IPS DF 19.7 (cell line): Measurements from ENCODE around the gene DNAH12.
"Not testable (repeated sequence)": the region's sequence is repeated elsewhere in the genome, so short reads cannot be mapped to it uniquely, and the experiment has no call there.

Source experiments
- DNase-seq: peaks from one replicate; pipeline ENCODE4 v3.0.0-alpha.2; 2013; ENCODE audit warnings: low read depth, low spot score

The DNAH12 gene

DNA sequence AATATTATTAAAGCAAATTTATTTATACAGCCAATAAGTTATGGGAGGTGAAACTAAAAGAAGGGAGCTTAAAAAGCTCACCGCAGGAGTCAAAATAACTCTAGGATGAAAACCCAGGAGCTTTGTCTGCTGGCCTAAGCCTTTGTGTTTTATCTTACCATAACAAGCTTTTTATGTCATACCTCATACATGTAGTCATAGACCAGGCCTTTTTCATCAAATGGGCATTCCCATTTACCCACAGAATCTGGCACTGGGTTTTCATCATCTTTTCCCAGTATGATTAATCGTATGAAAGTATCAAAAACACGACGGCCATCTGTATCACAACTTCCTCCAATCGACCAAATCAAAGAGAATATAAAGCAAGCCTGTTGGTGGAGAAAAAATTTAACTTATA, 122.8 kb downstream of the DNAH12 start:
- DNase-seq, result no peak

DNA sequence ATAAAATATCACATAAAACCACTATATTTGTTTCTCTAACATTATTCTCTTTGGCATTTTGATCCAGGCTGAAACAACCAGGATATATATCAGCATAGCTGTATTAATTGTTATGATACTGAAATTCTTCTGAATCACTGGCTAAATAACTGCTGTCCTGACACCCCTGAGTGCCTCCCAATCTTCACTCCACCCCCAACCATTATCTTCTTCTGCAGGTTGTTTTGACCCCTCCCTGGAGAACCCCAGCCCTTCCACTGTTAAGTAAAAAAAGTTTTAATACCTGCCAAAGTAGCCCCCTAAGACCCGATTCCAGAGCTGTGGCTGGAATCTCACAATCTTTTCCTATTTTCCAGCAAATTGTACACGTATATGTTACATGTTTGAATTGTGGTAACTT, 124.1 kb downstream of the DNAH12 start:
- no peak for DNase-seq

DNA sequence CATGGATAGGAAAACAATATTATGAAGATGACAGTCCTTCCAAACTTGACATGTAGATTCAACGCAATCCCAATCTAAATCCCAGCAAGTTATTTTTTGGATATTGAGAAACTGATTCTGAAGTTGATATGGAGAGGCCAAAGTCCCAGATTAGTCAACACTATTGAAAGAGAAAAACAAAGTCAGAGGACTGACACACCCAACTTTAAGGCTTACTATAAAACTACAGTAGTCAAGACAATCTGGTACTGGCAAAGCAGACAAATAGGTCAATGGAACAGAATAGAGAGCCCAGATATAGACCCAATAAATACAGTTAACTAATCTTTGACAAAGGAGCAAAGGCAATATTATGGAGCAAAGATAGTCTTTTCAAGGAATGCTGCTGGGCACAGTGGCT, 132.4 kb downstream of the DNAH12 start:
- no peak for DNase-seq

DNA sequence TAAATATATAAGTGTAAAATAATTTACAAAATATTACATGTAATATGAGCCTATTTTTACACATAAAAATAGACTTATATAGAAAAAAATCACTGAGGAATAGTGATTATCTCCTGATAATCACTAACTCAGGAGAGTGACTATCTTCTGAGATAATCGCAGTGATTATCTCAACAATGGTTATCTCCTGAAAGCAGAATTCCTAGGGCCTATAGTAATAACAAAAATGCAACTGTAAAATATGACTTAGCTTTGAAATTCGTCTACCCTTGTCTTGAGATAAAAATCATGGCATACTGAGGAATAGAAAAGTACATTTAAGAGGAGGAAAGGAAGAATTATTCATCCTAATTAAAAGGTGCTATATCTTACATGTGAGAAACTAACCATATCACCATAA, 134.7 kb downstream of the DNAH12 start:
- DNase-seq, result no peak

DNA sequence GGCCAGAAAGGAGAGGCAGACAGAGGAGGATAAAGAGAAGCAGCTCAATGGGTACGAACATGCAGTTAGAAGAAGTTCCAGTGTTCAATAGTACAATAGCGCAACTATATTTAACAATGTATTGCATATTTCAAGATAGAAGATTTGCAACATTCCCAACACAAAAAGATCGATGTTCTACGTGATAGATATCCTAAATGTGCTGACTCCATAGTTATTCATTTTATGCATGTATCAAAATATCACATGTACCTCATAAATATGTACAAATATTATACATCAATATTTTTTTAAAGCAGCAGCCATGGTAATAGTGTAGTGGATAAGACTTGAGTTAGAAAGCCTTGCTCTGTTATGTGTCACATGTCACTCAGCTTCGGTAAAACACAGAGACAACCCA, 141.5 kb downstream of the DNAH12 start:
- no peak for DNase-seq

DNA sequence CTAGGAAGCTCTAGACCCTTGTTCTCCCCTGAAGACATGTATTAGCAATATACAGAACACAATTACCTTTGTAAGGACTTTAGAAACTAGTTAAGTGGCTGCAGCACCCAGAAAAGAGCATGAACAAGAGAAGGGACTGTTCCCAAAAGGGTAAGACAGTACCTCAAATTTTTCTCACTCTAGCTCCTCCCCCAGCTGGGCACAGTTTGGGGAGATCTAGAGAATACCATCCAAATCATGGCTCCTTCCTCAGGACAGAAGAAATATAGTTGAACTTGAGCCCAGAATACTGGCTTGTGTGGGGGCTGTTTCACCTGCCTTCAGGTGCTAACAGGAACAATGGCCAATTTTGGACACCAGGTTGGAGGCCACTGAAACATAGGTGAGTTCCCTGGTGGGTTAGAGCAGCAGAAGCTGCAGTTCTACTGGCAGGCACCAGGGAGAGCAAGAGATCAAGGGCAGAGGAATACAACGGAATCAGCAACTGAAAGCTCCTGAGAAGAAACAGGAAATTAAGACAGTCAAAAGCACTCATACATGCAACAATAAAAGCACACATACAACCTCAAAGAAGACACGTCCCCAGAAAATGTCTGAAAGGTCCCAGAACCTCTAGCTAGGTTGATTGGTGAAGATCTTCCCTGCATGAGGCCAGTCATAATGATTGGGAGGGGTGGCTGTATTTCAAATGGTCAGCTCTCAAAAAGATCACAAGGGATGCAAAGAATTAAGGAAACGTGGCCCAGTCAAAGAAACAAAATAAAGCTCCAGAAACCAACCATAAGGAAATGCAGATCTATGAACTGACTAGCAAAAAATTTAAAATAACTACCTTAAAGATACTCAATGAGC, 146.7 kb downstream of the DNAH12 start:
- DNase-seq, result peak; percentile 35

DNA sequence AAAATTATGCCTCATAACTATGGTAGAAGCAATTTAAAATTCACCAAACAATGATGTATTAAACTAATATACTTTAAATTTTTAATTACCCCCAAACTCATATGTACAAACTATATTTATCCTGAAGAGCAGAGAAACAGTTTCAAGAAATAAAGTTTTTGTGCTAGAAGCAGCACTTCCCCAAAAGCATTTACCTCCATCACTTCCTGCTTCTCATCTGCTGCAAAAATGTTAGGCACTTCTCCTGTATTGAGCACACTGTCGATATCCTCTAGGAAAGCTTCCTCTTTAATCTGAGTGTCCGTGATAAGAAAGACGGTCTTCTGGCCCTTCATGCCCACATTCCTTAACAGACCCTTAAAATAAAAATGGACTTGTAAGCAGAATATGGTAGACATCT, 150.2 kb downstream of the DNAH12 start:
- no peak for DNase-seq

DNA sequence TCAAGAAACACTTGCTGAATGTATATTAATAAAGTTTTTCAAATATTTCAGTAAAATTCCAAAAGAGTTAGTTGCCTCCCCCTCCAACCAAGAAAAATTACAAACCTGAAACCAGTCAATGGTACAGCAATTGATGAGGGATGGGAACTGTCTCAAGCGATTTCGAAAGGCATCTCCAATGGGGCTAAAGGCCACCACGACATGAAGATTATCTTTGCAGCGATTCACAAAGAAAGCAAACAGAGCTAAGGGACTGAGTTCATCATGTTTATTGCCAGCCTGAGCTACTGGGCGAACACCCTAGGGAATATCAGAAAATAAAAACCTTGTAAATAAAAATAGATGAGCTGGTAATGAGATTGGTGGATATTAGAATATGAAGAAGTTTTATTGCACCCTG, 152.4 kb downstream of the DNAH12 start:
- DNase-seq, result no peak

DNA sequence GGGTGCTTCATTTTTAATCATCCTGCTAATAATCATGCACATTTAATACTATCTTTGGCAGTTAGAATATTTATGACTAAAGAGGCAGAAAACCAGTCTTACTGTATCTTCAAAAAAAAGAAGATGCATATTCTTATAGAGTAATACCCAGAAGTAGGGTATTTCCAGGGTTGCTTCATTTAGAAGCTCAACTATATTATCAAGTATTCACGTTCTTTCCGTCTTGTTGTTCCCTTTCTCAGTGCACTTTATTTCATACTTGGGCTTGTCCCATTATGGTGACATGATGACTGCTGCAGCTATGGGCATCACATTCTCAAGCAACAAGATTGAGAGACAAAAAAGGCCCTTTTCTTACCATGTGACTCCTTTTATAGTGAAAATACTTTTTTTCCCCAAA, 154.9 kb downstream of the DNAH12 start:
- no peak for DNase-seq

DNA sequence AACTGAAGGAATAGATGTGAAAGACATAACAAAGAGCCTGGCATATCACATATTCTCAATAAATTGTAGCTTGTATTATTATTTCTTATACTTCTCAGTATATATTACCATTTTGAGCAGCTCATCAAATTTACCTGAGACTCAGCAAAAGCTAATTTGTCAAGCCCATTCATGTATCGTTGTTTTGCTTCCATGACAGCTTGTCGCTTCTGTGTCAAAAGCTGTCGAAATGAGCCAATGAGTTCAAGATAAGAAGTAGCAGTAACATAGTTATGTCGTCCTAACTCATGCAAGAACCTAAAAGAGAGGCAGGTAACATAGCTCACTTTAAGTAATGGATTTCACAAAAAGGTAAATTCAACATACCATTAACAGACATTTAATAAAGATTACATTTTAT, 157.8 kb downstream of the DNAH12 start:
- DNase-seq, result no peak

DNA sequence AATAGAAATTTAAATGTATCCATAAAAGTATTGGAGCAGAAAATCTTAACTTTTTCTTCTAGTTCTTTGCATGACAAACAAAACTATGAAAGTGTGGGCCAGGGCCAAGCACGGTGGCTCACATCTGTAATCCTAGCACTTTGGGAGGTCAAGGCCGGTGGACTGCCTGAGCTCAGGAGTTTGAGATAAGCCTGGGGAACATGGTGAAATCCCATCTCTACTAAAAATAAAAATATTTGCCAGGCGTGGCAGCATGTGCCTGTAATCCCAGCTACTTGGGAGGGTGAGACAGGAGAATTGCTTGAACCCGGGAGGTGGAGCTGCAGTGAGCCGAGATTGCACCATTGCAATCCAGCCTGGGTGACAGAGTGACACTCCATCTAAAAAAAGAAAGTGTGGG, 158.6 kb downstream of the DNAH12 start:
- no peak for DNase-seq

DNA sequence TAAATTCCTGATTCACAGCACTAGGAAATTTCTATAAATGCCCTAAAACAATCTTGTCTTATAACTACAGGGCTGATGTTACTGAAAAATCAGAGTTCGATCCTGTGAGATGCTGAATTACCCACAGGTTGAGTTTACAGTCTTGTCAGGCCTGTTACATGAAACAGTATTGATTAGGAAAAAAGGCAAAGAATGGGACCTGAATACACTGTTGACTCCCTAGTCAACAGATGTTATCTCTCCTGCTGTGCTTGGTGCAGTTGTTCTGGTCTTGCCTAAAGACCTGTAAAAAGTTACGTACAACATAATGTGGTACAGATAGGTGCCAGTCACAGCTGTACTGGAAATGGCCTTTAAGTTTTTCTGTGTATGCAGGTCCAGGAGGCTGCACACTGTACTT, 160.3 kb downstream of the DNAH12 start:
- no peak for DNase-seq

DNA sequence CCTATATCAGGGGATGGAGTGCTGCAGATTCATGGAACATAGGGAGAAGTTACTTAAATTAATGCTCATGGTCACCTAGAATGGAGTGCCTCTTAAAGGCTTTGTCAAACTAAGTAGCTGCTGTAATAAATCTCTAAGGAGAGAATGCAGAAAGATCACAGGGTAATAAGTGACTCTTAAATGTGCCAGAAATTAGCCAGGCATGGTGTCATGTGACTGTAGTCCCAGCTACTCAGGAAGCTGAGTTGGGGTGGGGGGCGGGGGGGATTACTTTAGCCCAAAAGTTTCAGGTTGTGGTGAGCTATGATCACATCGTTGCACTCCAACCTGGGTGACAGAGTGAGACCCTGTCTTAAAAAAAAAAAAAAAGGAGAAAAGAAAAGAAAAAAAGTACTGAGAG, 160.7 kb downstream of the DNAH12 start:
- DNase-seq, result no peak

DNA sequence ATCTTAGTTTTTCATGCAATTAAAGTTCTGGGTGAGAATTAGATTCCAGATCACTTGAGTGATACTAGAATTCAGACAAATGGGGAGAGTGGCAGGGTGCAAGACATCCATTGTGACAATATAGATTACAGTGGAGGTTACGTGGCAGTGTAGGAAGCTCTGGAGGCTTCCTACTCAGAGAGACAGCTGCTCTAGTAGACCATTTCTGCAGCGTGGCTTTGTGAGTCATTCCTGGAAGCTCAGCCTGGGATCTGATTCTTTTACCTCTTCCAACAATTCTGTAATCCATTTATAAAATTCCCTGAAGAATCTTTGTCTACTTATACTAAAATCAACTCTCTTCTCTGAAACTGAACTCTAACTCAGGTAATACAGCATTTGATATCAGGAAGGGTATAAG, 161.2 kb downstream of the DNAH12 start:
- no peak for DNase-seq

DNA sequence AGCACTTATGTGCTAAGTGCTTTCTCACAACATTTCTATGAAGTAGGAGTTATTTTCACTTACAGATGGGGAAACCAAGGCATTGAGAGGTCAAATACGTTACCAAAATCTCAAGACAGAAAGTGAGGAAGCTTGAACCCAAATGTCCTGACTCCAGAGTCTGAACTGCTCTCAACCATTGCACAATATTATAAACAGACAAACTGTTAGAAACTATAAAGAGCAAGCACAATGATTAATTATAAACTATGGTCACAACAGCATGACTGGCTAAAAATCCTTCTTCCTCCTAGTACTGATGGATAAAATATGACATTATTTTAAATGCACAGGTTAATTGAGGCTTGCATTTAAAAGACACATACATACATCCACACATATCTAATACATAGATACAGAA, 173.8 kb downstream of the DNAH12 start:
- DNase-seq, result no peak

DNA sequence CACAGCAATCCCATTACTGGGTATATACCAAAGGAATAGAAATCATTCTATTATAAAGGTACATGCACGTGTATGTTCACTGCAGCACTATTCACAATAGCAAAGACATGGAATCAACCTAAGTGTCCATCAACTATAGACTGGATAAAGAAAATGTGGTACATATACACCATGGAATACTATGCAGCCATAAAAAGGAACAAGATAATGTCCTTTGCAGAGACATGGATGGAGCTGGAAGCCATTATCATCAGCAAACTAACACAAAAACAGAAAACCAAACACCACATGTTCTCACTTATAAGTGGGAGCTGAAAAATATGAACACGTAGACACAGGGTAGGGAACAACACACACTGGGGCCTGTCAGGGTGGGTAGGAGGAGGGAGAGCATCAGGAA, 179.1 kb downstream of the DNAH12 start:
- DNase-seq, result not testable (repeated sequence)

DNA sequence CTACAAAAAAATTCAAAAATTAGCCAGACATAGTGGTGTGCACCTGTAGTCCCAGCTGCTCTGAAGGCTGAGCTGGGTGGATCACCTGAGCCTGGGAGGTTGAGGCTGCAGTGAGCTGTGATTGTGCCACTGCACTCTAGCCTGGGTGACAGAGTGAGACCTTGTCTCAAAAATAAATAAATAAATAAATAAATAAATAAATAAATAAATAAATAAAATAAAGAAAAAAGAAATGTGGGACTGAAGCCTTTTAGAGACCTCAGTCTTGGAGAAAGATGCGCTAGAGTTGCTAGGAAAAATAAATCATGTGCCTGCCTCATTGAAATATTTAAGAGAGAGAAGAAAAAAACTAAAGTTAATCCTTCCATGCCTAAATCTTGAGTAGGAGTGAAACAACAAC, 187.9 kb downstream of the DNAH12 start:
- DNase-seq, result not testable (repeated sequence)

DNA sequence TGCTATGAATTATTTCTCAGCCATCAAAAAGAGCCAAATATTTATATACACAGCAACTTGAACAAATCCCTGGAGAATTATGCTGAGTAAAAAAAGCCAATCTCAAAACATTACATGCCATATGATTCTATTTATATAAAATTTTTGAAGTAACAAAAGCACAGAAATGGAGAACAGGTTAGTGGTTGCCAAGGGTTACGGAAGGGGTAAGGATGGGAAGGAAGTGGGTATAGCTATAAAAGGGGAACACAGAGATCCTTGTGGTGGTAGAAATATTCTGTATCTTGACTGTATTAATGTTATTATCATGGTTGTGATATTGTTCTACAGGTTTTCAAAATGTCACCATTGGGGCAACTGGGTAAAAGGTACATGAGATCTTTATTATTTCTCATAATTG, 189.4 kb downstream of the DNAH12 start:
- no peak for DNase-seq

DNA sequence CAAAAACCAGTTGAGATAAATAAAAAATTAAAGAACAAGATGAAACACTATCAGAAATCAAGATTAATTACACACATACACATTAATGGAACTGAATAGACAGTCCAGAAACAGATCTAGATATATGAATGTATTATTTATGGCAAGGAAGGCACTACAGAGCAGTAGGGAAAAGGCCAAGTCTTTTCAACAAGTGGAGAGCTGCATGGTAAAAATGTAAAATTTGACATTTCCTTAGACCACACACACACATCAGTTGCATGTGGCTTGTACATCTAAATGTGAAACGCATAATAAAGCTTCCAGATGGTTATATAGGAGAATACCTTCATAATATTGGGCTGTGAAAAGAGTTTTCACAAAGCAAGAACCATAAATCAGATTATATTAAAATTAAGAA, 193.9 kb downstream of the DNAH12 start:
- DNase-seq, result no peak

DNA sequence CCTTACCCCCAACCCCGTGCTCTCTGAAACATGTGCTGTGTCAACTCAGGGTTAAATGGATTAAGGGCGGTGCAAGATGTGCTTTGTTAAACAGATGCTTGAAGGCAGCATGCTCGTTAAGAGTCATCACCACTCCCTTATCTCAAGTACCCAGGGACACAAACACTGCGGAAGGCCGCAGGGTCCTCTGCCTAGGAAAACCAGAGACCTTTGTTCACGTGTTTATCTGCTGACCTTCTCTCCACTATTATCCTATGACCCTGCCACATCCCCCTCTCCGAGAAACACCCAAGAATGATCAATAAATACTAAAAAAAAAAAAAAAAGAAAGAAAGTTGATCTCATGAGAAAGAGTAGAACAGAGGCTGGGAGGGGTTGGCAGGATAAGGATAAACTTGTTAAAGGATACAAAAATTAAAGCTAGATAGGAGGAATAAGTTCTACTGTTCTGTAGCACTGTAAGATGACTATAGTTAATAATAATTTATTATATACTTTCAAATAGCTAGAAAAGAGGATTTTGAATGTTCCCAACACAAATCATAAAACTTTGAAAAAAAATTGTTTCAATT, 205.0 kb downstream of the DNAH12 start:
- DNase-seq, result not testable (repeated sequence)

DNA sequence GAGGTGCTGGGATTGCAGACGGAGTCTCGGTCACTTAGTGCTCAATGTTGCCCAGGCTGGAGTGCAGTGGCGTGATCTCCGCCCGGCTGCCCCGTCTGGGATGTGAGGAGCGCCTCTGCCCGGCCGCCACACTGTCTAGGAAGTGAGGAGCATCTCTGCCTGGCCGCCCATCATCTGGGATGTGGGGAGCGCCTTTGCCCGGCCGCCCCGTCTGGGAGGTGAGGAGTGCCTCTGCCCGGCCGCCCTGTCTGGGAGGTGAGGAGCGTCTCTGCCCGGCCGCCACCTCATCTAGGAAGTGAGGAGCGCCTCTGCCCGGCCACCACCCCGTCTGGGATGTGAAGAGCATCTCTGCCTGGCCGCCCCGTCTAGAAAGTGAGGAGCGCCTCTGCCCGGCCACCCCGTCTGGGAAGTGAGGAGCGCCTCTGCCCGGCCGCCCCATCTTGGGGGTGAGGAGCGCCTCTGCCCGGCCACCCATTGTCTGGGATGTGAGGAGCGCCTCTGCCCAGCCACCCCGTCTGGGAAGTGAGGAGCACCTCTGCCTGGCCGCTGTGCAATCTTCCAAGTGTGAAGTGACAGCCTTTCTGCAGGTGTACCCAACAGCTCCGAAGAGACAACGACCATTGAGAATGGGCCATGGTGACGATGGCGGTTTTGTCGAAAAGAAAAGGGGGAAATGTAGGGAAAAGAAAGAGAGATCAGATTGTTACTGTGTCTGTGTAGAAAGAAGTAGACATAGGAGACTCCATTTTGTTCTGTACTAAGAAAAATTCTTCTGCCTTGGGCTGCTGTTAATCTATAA, 205.7 kb downstream of the DNAH12 start:
- not testable (repeated sequence) for DNase-seq

DNA sequence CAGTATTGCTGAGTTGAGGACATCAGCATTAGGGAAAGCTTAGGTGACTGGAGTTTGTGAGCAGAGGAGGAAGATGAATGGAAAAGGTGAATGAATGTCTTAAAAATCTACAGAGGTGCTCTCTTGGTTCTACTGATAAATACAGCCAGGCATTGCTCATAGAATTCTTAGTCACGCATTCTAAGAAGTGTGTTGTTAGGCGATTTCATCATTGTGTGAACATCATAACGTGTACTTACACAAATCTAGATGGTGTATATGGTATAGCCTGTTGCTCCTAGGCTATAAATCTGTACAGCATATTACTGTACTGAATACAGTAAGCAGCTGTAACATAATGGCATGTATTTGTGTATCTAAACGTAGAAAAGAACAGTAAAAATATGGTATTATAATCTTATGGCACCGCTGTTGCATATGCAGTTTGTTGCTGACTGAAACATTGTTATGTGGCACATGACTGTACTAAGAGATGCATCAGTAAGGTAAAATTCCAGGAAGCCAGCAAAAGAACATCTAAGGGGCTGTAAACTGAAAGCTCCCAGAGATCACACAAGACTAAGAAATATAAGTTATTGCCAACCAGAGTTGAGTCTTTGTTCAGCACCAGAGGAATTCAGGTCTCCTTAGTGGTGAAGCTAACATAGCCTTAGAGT, 208.7 kb downstream of the DNAH12 start:
- DNase-seq, result no peak
